ENCODE results near the gene SPNS2.

Gene SPNS2

GRCh38 chr17:4504188-4504587 is 5.5 kb downstream of the SPNS2 start:
- TF ChIP-seq, protein P1, sequence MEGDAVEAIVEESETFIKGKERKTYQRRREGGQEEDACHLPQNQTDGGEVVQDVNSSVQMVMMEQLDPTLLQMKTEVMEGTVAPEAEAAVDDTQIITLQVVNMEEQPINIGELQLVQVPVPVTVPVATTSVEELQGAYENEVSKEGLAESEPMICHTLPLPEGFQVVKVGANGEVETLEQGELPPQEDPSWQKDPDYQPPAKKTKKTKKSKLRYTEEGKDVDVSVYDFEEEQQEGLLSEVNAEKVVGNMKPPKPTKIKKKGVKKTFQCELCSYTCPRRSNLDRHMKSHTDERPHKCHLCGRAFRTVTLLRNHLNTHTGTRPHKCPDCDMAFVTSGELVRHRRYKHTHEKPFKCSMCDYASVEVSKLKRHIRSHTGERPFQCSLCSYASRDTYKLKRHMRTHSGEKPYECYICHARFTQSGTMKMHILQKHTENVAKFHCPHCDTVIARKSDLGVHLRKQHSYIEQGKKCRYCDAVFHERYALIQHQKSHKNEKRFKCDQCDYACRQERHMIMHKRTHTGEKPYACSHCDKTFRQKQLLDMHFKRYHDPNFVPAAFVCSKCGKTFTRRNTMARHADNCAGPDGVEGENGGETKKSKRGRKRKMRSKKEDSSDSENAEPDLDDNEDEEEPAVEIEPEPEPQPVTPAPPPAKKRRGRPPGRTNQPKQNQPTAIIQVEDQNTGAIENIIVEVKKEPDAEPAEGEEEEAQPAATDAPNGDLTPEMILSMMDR (conservative IDR thresholded peaks at IDR 0.05; ENCODE audit: control insufficient read depth, insufficient read depth, low read depth, low read length): no peak
- no peak for DNase-seq (ENCODE audit: low read depth)
- no peak overlapping the region for H3K4me3 ChIP-seq (ENCODE audit: control insufficient read depth, low read depth, low read length)

DNA sequence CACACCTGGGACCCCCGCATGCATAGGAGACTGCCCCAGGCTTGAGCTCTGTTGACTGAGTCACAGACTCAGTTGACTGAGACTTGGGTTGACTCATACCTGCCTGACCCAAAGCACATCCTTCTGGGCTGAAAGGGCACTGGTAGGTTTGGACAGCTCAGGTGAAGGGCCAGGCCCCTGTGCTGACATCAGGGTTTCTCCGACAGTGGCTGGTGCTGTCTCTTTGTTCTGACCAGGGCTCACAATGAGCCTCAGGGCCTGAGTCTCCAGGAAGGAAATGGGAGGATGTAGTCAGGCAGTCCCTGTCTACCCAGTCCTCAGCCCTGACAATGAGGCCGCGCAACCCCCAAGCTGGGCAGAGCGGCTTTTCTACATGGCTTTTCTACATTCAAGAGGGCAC is 6.5 kb downstream of the SPNS2 start:
- no peak for DNase-seq (ENCODE audit: low read depth)
- TF ChIP-seq, protein P1 (conservative IDR thresholded peaks at IDR 0.05; ENCODE audit: control insufficient read depth, insufficient read depth, low read depth, low read length): no peak
- no peak overlapping the region for H3K4me3 ChIP-seq (ENCODE audit: control insufficient read depth, low read depth, low read length)

DNA sequence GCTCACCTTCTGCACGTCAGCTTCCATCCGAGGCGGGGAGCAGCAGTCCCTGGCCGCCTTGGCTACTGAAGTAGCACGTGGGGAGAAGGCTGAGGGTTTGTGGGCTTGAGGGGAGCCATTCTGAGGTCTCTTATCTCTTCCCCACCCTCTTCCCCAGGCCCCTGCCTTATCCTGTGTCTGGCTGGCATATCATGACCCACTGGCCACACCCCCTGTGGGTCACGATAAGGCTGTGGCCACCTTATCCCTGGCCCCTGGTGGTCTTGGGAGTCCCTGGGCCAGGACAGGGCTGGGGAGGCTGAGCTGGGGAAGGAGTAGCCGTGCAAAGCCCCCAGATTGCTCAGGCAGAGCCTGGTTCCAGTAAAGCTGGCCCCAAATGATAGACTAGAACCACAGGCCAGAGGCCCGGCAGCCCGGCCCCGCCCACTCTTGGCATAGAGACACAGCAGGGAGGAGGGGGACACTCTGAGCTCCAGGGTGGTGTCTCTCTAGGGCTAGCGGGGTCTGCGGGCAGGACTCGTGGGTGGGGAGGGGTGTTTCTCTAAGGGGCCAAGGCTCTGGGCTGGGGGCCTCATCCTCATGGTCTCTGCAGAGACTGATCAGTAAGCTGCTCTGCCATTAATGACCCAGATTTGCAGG is 7.6 kb downstream of the SPNS2 start:
- TF ChIP-seq, protein P1 (conservative IDR thresholded peaks at IDR 0.05; ENCODE audit: control insufficient read depth, insufficient read depth, low read depth, low read length): no peak

DNA sequence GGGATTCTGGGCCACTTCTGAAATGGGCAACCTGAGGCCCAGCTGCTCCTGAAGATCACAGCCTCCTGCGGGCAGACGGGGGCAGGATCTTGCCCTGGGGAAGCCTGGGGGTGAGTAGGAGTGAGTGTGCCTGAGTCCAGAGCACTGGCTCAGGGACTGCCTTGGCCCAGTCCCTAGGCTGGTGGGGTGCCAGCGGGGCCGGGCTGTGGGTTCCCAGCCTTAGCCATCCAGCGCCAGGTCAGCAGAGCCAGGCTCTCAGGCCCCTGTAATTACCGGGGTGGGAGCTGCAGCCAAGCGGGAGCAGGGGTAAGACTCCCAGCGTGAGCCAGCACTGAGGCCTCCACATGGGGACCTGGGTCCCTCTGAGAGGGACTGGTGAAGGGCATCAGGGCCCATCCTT is 8.2 kb downstream of the SPNS2 start:
- DNase-seq (ENCODE audit: low read depth): no peak
- TF ChIP-seq, protein P1 (conservative IDR thresholded peaks at IDR 0.05; ENCODE audit: control insufficient read depth, insufficient read depth, low read depth, low read length): no peak
- no peak overlapping the region for H3K4me3 ChIP-seq (ENCODE audit: control insufficient read depth, low read depth, low read length)

More for the DNA sequence above, 7.6 kb downstream of the SPNS2 start:
- no peak for DNase-seq (ENCODE audit: low read depth)
- H3K4me3 ChIP-seq (ENCODE audit: control insufficient read depth, low read depth, low read length): no peak overlapping the region

GRCh38 chr17:4507361-4508111 is 8.9 kb downstream of the SPNS2 start:
- H3K4me3 ChIP-seq (ENCODE audit: control insufficient read depth, low read depth, low read length): no peak overlapping the region
- DNase-seq (ENCODE audit: low read depth): no peak
- TF ChIP-seq, protein P1 (conservative IDR thresholded peaks at IDR 0.05; ENCODE audit: control insufficient read depth, insufficient read depth, low read depth, low read length): no peak

DNA sequence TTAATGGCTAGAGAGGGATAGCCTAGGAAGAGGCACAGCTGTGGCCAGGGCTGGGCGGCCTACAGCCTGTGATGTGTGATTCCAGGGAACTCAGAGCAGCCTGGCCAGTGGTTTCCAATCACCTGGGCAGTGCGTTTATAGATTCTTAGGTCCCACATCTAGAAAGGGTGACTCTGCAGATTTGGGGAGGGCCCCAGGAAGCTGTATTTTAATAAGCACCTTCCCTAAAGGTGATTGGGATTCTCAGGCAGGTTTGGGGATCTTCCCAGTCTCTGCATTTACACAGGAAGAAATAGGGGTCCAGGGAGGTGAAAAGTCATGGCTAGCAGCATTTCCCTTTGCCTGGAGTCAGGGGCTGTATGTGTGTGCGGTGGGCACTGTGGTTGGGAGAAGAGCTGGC is 9.5 kb downstream of the SPNS2 start:
- TF ChIP-seq, protein P1 (conservative IDR thresholded peaks at IDR 0.05; ENCODE audit: control insufficient read depth, insufficient read depth, low read depth, low read length): no peak
- H3K4me3 ChIP-seq (ENCODE audit: control insufficient read depth, low read depth, low read length): no peak overlapping the region
- DNase-seq (ENCODE audit: low read depth): no peak
